HG03108 (cell line): Measurements from ENCODE around the gene ZDHHC14.
"Not testable (repeated sequence)": the region's sequence is repeated elsewhere in the genome, so short reads cannot be mapped to it uniquely, and the experiment has no call there.

Experiments
- ATAC-seq: cut with Tn5 transposase; IDR thresholded peaks from one replicate; pipeline ENCODE4 v1.9.1; 2021; ENCODE audit warnings: moderate library complexity; ENCODE audit not compliant: unreplicated experiment

ZDHHC14 gene

GRCh38 chr6:157674061-157674460 is 293.1 kb downstream of the ZDHHC14 start:
- ATAC-seq: no peak

DNA sequence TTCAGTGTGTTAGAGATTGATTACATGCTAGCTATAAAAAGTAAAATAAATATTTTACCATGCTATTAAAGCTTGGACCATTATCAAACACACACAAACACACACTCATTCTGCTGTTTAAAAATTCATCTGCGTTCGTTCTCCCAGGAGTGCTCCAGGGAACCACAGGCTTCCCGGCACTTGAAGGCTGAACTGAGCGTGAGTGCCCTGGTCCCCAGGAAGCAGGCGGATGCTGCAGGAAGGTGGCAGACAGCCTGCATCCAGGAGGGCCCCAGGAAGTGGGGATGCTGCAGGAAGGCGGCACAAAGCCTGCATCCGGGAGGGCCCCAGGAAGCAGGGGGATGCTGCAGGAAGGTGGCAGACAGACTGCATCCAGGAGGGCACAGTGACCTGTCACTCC is 294.8 kb downstream of the ZDHHC14 start:
- ATAC-seq: no peak

- no peak for ATAC-seq
Measured at GRCh38 chr6:157676241-157676640, 295.3 kb downstream of the ZDHHC14 start.

GRCh38 chr6:157677235-157677634 is 296.2 kb downstream of the ZDHHC14 start:
- ATAC-seq: no peak

GRCh38 chr6:157679605-157680580 is 298.9 kb downstream of the ZDHHC14 start:
- no peak for ATAC-seq

- ATAC-seq: no peak
Measured at GRCh38 chr6:157681041-157681650, 300.2 kb downstream of the ZDHHC14 start.

DNA sequence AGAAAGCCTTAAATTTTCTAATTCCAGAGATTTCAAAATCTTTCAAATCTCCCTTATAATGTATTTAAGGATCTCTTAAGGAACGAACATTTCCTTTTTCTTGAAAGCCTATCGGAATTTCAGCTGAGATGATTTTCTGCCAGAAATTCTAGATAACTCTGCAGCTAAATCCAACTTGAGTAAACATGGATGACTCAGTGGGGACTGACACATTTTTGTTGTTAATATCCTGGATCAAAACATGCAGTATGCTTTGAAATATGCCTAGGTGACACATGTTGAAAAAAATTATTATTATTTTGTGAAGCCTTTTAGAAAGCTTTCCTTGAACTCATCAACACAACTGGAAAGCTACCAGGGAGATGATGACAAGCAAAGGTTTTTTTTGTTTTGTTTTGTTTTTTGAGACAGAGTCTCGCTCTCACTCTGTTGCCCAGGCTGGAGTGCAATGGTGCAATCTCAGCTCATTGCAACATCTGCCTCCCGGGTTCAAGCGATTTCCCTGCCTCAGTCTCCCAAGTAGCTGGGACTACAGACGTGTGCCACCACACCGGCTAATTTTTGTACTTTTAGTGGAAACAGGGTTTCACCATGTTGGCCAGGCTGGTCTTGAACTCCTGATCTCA is 302.0 kb downstream of the ZDHHC14 start:
- no peak for ATAC-seq

DNA sequence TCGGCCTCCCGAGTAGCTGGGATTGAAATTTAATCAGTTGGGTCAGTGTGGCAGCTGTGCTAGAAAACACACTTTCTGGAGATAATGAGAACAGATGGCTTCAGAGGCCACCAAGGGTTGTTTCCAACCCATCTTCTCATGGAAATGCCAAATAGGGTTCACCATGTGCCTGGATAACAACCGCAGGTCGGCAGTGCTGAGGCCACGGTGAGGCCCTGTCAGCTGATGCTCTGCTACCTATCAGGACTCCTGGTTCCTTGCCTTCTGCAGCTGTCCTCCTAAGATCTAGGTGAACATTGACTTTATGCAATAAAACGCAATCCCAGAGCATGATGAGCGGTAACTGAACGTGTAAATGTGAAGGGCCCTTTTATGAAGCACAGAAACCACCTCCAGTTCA is 302.7 kb downstream of the ZDHHC14 start:
- ATAC-seq: no peak

- no peak for ATAC-seq
Measured at GRCh38 chr6:157684620-157685299, 303.8 kb downstream of the ZDHHC14 start.

- no peak for ATAC-seq
Measured at GRCh38 chr6:157685596-157686280, 304.7 kb downstream of the ZDHHC14 start.

DNA sequence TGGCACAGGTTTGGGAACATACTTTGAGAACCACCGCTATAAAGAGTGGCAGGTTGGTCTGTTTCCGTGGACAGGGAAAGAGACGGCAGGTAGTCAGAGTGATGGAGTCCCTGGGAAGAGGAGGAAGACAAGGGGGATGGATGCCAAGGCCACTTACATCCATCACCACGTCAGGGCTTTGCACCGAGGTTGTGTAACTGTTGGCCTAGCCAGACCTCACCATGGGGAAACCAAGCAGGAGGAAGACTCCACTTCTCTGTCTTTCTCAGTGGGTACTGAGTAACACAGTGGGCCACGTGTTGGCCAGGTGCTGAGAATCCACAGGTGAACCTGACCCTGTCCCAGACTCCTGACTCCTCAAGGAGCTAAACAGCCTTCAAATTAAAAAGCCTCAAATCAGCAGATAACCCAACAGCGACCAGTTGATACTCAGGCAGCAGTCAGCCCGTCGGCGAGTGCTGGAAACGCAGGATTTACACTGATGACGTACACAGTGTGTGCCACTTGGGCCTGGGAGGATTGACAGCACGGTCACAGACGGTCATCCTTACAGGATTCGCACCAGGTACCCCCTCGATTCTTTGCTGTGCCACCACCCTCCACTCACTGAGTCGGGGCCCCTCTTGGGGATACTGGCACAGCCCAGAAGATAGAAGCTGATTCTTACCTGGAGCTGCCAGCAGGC is 307.4 kb downstream of the ZDHHC14 start:
- ATAC-seq: no peak

DNA sequence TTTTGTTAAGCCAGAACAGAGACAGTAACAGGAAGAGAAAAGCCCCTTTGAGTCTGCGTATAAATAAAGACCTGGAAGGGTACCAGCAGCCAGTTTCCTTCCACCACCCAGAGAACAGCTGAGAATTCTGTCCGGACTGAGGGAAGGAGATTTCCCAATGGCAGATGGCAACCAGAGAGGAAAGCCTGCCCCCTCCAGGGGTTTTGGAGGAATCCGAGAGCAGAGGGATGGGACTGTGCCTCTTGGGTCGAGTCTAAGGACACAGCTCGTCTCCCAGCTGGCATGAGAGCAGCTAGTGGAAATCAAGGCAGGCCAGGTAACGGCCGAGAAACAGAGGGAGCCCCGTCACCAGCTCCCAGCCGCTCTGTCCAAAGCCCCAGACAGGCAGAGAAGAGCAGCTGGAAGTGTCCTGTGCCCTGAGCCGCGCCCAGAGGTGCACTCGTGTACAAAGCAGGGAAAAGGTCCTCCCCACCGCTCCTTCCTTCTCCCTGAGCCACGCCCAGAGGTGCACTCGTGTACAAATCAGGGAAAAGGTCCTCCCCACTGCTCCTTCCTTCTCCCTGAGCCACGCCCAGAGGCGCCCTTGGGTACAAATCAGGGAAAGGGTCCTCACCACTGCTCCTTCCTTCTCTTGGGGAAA is 308.1 kb downstream of the ZDHHC14 start:
- no peak for ATAC-seq

GRCh38 chr6:157689875-157690274 is 308.9 kb downstream of the ZDHHC14 start:
- no peak for ATAC-seq

DNA sequence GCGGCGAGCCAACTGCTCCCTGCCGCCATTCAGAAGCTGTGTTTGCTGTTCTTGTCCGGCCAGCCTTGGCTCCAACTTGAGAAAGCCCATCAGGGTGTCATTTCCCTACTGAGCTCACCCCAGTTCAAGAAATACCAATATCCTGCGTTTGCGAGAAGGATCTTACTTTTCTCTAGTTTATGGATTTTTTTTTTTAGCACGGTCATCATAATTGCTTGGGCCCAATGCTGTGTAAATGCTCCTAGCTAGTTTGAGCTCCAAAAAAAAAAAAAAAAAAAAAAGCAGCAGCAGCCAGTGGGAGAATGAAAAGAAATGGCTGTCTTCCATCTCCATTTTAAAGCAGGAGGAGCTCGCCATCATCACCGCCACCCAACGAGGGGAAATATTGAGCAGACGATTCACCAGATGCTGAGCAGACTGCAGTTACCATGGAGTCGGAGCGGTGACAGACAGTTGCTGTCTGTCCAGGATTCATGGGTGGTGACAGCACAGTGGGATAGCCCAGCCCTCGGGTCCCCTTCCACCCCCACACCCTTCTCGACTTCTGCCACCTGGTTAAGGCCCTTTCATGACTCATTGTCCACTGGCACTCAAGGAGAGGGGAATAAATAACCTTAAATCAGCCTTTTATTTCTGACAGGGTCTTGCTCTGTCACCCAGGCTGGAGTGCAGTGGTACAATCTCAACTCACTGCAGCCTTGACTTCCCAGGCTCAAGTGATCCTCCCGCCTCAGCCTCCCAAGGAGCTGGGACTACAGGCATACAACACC is 309.6 kb downstream of the ZDHHC14 start:
- ATAC-seq: no peak

DNA sequence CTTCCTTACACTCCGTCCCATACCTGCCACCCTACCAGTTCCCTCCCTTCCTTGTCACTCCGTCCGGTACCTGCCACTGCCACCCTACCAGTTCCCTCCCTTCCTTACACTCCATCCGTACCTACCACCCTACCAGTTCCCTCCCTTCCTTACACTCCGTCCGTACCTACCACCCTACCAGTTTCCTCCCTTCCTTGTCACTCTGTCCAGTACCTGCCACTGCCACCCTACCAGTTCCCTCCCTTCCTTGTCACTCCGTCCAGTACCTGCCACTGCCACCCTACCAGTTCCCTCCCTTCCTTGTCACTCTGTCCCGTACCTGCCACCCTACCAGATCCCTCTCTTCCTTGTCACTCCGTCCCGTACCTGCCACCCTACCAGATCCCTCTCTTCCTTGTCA is 310.6 kb downstream of the ZDHHC14 start:
- not testable (repeated sequence) for ATAC-seq

- no peak for ATAC-seq
Measured at GRCh38 chr6:157693867-157694266, 312.9 kb downstream of the ZDHHC14 start.

- ATAC-seq: no peak
Measured at GRCh38 chr6:157695301-157696040, 314.5 kb downstream of the ZDHHC14 start.
